NCI-H1930 (cell line): ENCODE results near the gene HMGXB3.

Experiments
- DNase-seq, 2 experiments: peaks; one replicate each; lab custom pipeline; 2025; lab: John Stamatoyannopoulos, UW

HMGXB3 gene

DNA sequence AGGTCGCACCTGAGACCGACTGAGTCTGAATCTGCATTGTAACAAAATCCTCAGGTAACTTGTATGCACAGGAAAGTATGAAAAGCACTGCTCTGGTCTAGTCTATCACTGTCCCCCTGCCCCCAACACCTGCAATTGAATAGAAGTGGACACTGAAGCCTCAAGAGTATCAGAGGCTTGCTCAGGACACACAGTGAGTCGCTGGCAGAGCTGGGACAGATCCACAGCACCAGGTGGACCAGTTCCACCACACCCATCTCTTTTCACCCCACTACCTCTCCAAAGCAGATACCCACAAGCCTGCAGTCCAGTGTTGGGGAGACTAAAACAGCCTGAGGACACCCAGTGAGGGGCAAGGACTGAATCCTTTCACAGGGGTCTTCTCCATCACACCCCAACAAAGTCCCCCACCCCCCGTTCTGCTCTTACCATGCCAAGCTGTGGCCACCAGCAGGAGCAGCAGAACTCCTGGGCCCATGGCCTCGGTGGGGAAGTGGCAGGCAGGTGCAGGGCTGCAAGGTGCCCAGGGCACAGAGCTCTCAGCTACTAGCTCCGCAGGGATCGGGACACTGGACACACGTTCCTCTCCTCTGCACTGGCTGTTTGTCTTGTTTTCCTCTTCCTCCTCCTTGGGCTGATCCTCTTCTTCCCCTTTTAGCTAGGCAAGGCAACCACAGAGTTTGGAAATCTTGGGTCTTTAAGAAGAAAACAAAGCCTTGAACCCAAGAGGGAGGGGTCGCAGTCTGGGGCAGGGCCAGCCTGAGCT is 85.6 kb downstream of the HMGXB3 start, which contains the start of gene CSF1R:
TSS of gene CSF1R (minus strand) at position 605 of the 766 bp plus-strand sequence. CDS start at position 478, 127 bp downstream.
- DNase-seq: no peak

DNA sequence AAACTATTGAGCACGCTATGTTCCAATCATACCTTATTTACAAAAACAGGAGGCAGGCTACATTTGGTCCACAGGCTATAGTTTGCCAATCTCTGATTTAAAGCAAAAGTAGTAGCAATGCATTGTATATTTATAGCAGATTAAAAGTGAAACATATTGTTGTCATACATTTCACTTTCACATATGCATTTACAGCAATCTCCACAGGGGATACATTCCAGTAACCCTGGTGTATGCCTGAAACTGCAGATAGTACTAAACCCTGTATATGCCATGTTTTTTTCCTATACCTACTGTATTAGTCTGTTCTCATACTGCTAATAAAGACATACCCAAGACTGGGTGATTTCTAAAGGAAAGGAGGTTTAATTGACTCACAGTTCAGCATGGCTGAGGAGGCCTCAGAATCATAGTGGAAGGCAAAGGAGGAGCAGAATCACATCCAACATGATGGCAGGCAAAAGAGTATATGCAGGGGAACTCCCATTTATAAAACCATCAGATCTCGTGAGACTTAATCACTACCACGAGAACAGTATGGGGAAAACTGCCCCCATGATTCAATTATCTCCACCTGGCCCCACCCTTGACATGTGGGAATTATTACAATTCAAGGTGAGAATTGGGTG is 91.7 kb downstream of the HMGXB3 start:
- DNase-seq: no peak

DNA sequence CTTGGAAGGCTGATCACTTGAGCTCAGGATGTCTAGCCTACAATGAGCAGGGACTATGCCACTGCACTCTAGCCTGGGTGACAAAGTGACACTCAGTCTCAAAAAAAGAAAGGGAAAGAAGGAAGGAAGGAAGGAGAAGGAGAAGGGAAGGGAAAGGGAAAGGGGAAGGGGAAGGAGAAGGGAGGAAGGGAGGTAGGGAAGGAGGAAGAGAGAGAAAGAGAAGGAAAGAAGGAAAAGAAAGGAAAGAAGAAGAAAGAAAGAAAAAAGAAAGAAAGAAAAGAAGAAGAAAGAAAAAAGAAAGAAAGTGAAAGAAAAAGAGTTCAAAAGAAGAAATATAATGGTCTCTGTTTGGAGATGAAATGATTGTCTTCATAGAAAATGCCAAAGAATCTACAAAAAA is 96.6 kb downstream of the HMGXB3 start:
- DNase-seq: no peak

DNA sequence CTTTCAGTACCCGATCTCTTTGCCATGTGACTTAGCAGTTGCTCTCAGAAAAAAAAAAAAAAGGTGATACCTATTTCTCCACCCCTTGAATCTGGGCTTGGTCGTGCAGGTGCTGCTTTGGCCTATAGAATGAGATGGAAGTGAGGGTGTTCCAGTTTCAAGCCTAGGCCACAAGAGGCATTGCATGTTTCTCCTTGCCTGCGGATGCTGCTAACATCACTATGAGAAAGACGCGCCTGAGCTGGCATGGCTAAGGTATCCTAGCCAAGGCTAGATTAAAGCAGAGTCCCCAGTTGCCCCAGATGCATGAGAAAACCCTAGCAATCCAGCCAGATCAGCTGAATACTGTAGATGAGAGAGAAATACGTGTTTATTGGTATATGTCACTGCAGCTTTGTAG is 100.5 kb downstream of the HMGXB3 start:
- no peak for DNase-seq
